ENCODE results near the gene MALSU1. TPM values are rescaled to one million over a fixed set of nuclear protein-coding genes. Genes with fewer than 3 reads are reported as not detected.

Gene MALSU1
- total RNA-seq, 1 donor from 2014 or later, result 48.7 TPM

GRCh38 chr7:23331132-23331531, 32.0 kb downstream of the MALSU1 start:
- Mint-ChIP-seq H3K4me1 (no peaks in the 10 kb centered on the region), H3K4me3 (no peak overlapping the region), H3K27me3 (ENCODE audit: insufficient read depth, low read depth) (peaks cover 4% of the 10 kb centered on the region), H3K9me3 (peaks cover 11% of the 10 kb centered on the region), H3K27ac (no peak overlapping the region), H3K36me3 (peaks cover 65% of the 10 kb centered on the region)
- Histone ChIP-seq H2AFZ (replicated peaks) (no peak overlapping the region), H3K4me3 (no peak overlapping the region), H3K9ac (no peak overlapping the region), H3K36me3 (peaks cover 40% of the 10 kb centered on the region), H3K4me2 (no peak overlapping the region), H3K27ac (no peak overlapping the region), H4K20me1 (ENCODE audit: low read depth) (no peaks in the 10 kb centered on the region), H3K27me3 (no peaks in the 10 kb centered on the region), H3K4me1 (peaks cover 4% of the 10 kb centered on the region), H3F3A (ENCODE audit: low read depth) (peaks cover 13% of the 10 kb centered on the region), H3K79me2 (ENCODE audit: low read depth) (peaks cover 25% of the 10 kb centered on the region), H3K9me3 (ENCODE audit: low read depth) (no peaks in the 10 kb centered on the region)
- DNase-seq (ENCODE audit: low spot score), result no peak
- TF ChIP-seq EZH2phosphoT487 (IDR thresholded peaks at IDR 0.05) (no peak), EZH2 (IDR thresholded peaks at IDR 0.05) (no peak), CTCF (IDR thresholded peaks at IDR 0.05) (no peak)

GRCh38 chr7:23332193-23332592, 33.1 kb downstream of the MALSU1 start:
- Histone ChIP-seq H3K9me3 (ENCODE audit: low read depth) (no peaks in the 10 kb centered on the region), H3K9ac (no peak overlapping the region), H3K27me3 (no peaks in the 10 kb centered on the region), H3K4me2 (no peak overlapping the region), H3K27ac (no peak overlapping the region), H2AFZ (replicated peaks) (no peak overlapping the region), H3K4me3 (no peak overlapping the region), H4K20me1 (ENCODE audit: low read depth) (no peaks in the 10 kb centered on the region), H3K4me1 (peaks cover 4% of the 10 kb centered on the region), H3K36me3 (peaks cover 45% of the 10 kb centered on the region), H3F3A (ENCODE audit: low read depth) (peaks cover 14% of the 10 kb centered on the region), H3K79me2 (ENCODE audit: low read depth) (peaks cover 21% of the 10 kb centered on the region)
- DNase-seq (ENCODE audit: low spot score), result no peak
- Mint-ChIP-seq H3K4me1 (no peaks in the 10 kb centered on the region), H3K9me3 (peaks cover 8% of the 10 kb centered on the region), H3K4me3 (no peak overlapping the region), H3K27me3 (ENCODE audit: insufficient read depth, low read depth) (peaks cover 4% of the 10 kb centered on the region), H3K27ac (no peak overlapping the region), H3K36me3 (peaks cover 66% of the 10 kb centered on the region)
- no peak for TF ChIP-seq EZH2phosphoT487 (IDR thresholded peaks at IDR 0.05)
- TF ChIP-seq EZH2 (IDR thresholded peaks at IDR 0.05), result no peak
- TF ChIP-seq CTCF (IDR thresholded peaks at IDR 0.05), result no peak

- peaks cover 4% of the 10 kb centered on the region for H3K4me1 ChIP-seq
- TF ChIP-seq CTCF (IDR thresholded peaks at IDR 0.05) (no peak), EZH2 (IDR thresholded peaks at IDR 0.05) (no peak), EZH2phosphoT487 (IDR thresholded peaks at IDR 0.05) (no peak)
- H2AFZ ChIP-seq (replicated peaks), result no peak overlapping the region
- no peaks in the 10 kb centered on the region for H4K20me1 ChIP-seq (ENCODE audit: low read depth)
- Mint-ChIP-seq H3K9me3 (peaks cover 5% of the 10 kb centered on the region), H3K27me3 (ENCODE audit: insufficient read depth, low read depth) (peaks cover 4% of the 10 kb centered on the region), H3K27ac (no peak overlapping the region), H3K4me1 (no peaks in the 10 kb centered on the region), H3K36me3 (peaks cover 67% of the 10 kb centered on the region), H3K4me3 (no peak overlapping the region)
- H3K36me3 ChIP-seq, result peaks cover 49% of the 10 kb centered on the region
- no peak overlapping the region for H3K9ac ChIP-seq
- H3K27me3 ChIP-seq, result no peaks in the 10 kb centered on the region
- H3K4me3 ChIP-seq, result no peak overlapping the region
- H3K9me3 ChIP-seq (ENCODE audit: low read depth), result no peaks in the 10 kb centered on the region
- no peak overlapping the region for H3K27ac ChIP-seq
- H3K79me2 ChIP-seq (ENCODE audit: low read depth), result peaks cover 14% of the 10 kb centered on the region
- no peak overlapping the region for H3K4me2 ChIP-seq
- H3F3A ChIP-seq (ENCODE audit: low read depth), result peaks cover 12% of the 10 kb centered on the region
- no peak for DNase-seq (ENCODE audit: low spot score)
Observed at GRCh38 chr7:23332910-23333612, 33.9 kb downstream of the MALSU1 start.
